ENCODE results near the gene LMF1.
"Not testable (repeated sequence)": the region's sequence is repeated elsewhere in the genome, so short reads cannot be mapped to it uniquely, and the experiment has no call there.

LMF1 gene

DNA sequence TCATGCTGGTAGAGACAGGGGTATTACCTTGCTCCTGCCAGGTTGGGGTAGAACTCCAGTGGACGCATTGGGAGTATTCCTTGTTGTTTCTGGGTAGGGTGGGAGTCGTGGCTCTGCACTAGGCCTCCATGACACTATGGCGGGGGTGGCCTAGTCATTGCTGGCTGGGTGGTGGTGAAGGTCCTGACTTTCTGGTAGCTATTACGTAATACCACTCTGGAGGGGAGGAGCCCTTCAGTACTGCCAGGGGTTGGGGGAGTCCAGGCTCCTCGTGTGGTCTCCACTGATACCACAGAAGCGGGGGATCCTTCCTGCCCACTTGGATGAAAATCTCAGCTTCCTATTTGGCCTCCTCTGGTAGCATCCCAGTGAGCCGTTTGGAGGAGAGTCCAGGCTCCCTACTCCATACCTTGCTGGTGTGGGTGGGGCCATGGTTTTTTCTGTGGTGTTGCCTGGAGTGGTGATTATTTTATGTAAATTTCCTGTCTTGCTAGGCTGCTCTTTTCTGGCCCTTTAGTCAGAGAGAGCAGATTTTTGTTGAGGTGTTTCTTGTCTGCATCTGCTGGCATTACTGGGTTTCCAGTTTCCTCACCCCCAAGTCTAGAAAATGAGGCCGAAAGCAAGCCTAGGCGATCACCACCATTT lies 104.4 kb downstream of the LMF1 start:
- Histone ChIP-seq H3K4me2 (no peak overlapping the region), H3K4me3 (IDR thresholded peaks at IDR 0.05; ENCODE audit: insufficient read depth, low read depth, low read length) (no peak overlapping the region), H3K36me3 (ENCODE audit: insufficient read depth) (no peaks in the 10 kb centered on the region), H3K4me1 (ENCODE audit: low read depth, poor library complexity, severe bottlenecking) (no peaks in the 10 kb centered on the region), H3K9ac (no peak overlapping the region), H3K79me2 (ENCODE audit: insufficient read depth, low read depth) (no peaks in the 10 kb centered on the region), H3K27me3 (ENCODE audit: insufficient read depth, low read depth) (peaks cover 51% of the 10 kb centered on the region), H4K20me1 (ENCODE audit: insufficient read depth) (no peaks in the 10 kb centered on the region), H3K27ac (no peak overlapping the region), H2AFZ (ENCODE audit: low read depth) (no peak overlapping the region)
- TF ChIP-seq, protein P1, sequence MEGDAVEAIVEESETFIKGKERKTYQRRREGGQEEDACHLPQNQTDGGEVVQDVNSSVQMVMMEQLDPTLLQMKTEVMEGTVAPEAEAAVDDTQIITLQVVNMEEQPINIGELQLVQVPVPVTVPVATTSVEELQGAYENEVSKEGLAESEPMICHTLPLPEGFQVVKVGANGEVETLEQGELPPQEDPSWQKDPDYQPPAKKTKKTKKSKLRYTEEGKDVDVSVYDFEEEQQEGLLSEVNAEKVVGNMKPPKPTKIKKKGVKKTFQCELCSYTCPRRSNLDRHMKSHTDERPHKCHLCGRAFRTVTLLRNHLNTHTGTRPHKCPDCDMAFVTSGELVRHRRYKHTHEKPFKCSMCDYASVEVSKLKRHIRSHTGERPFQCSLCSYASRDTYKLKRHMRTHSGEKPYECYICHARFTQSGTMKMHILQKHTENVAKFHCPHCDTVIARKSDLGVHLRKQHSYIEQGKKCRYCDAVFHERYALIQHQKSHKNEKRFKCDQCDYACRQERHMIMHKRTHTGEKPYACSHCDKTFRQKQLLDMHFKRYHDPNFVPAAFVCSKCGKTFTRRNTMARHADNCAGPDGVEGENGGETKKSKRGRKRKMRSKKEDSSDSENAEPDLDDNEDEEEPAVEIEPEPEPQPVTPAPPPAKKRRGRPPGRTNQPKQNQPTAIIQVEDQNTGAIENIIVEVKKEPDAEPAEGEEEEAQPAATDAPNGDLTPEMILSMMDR (conservative IDR thresholded peaks at IDR 0.05; ENCODE audit: low read depth, low read length) = no peak

DNA sequence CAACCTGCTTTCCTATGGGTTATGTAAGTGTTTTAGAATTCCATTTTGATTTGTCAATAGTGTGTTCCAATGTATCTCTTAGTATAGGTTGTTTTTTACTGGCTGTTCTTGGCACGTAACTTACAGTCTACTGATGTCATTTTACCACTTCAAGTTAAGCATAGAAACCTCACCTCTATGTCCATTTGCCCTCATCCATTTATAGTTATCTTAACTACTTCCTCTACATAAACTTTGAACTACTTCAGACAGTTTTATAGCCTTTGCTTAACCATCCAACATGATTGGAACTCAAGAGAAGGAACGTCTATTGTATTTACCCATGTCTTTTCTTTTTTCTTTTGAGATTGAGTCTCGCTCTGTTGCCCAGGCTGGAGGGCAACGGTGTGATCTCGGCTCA lies 105.8 kb downstream of the LMF1 start:
- Histone ChIP-seq H3K36me3 (ENCODE audit: insufficient read depth) (no peaks in the 10 kb centered on the region), H3K4me2 (no peak overlapping the region), H3K79me2 (ENCODE audit: insufficient read depth, low read depth) (no peaks in the 10 kb centered on the region), H2AFZ (ENCODE audit: low read depth) (no peak overlapping the region), H3K4me1 (ENCODE audit: low read depth, poor library complexity, severe bottlenecking) (no peaks in the 10 kb centered on the region), H3K4me3 (IDR thresholded peaks at IDR 0.05; ENCODE audit: insufficient read depth, low read depth, low read length) (no peak overlapping the region), H3K27me3 (ENCODE audit: insufficient read depth, low read depth) (peaks cover 57% of the 10 kb centered on the region), H4K20me1 (ENCODE audit: insufficient read depth) (no peaks in the 10 kb centered on the region), H3K27ac (no peak overlapping the region), H3K9ac (no peak overlapping the region)
- TF ChIP-seq, protein P1 (conservative IDR thresholded peaks at IDR 0.05; ENCODE audit: low read depth, low read length) = no peak

DNA sequence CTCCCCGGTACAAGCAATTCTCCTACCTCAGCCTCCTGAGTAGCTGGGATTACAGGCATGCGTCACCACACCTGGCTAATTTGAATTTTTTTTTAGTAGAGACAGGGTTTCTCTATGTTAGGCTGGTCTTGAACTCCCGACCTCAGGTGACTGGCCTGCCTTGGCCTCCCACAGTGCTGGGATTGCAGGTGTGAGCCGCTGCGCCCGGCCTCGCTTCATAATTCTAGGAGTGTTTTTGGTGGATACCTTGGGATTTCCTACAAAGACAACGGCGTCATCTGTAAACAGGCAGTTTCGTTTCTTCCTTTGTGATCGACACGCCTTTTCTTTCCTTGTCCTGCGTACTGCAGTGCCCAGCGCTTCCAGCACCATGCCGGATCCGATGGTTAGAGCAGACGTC lies 109.3 kb downstream of the LMF1 start:
- no peak overlapping the region for H2AFZ ChIP-seq (ENCODE audit: low read depth)
- H3K79me2 ChIP-seq (ENCODE audit: insufficient read depth, low read depth) = no peaks in the 10 kb centered on the region
- H3K4me1 ChIP-seq (ENCODE audit: low read depth, poor library complexity, severe bottlenecking) = no peaks in the 10 kb centered on the region
- H3K36me3 ChIP-seq (ENCODE audit: insufficient read depth) = no peaks in the 10 kb centered on the region
- H3K27me3 ChIP-seq (ENCODE audit: insufficient read depth, low read depth) = peaks cover 57% of the 10 kb centered on the region
- H3K4me3 ChIP-seq (IDR thresholded peaks at IDR 0.05; ENCODE audit: insufficient read depth, low read depth, low read length) = no peak overlapping the region
- TF ChIP-seq, protein P1 (conservative IDR thresholded peaks at IDR 0.05; ENCODE audit: low read depth, low read length) = no peak
- no peak overlapping the region for H3K27ac ChIP-seq
- H4K20me1 ChIP-seq (ENCODE audit: insufficient read depth) = no peaks in the 10 kb centered on the region
- H3K9ac ChIP-seq = no peak overlapping the region
- no peak overlapping the region for H3K4me2 ChIP-seq

DNA sequence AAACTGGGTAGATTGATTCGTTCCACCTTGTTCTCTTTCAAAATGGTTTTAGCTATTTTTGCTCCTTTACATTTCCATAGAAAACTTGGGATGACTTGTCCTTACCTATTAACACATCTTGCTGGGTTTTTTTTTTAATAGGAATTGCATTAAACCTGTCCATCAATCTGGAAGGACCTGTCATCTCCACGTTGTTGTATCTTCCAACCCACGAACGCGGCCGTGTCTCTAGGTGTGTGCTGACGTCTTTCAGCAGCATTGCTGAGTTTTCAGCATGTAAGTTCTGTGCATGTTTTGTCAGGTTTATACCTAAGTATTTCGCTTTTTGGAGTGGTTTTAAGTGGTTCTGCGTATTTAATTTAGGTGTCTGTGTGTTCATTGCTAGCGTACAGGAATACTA lies 109.9 kb downstream of the LMF1 start:
- Histone ChIP-seq H3K36me3 (ENCODE audit: insufficient read depth) (no peaks in the 10 kb centered on the region), H2AFZ (ENCODE audit: low read depth) (no peak overlapping the region), H3K4me2 (no peak overlapping the region), H3K9ac (no peak overlapping the region), H4K20me1 (ENCODE audit: insufficient read depth) (no peaks in the 10 kb centered on the region), H3K27me3 (ENCODE audit: insufficient read depth, low read depth) (peaks cover 54% of the 10 kb centered on the region), H3K27ac (no peak overlapping the region), H3K79me2 (ENCODE audit: insufficient read depth, low read depth) (no peaks in the 10 kb centered on the region), H3K4me1 (ENCODE audit: low read depth, poor library complexity, severe bottlenecking) (no peaks in the 10 kb centered on the region), H3K4me3 (IDR thresholded peaks at IDR 0.05; ENCODE audit: insufficient read depth, low read depth, low read length) (no peak overlapping the region)
- TF ChIP-seq, protein P1 (conservative IDR thresholded peaks at IDR 0.05; ENCODE audit: low read depth, low read length) = no peak

DNA sequence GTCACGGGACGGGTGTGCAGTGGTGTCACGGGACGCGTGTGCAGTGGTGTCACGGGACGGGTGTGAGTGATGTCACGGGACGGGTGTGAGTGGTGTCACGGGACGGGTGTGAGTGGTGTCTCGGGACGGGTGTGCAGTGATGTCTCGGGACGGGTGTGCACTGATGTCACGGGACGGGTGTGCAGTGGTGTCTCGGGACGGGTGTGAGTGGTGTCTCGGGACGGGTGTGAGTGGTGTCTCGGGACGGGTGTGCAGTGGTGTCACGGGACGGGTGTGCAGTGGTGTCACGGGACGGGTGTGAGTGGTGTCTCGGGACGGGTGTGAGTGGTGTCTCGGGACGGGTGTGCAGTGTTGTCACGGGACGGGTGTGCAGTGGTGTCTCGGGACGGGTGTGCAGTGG lies 111.8 kb downstream of the LMF1 start:
- H3K9ac ChIP-seq; H4K20me1 ChIP-seq (ENCODE audit: insufficient read depth); H3K4me2 ChIP-seq; H3K27ac ChIP-seq; H3K4me3 ChIP-seq (IDR thresholded peaks at IDR 0.05; ENCODE audit: insufficient read depth, low read depth, low read length); H3K36me3 ChIP-seq (ENCODE audit: insufficient read depth); H3K4me1 ChIP-seq (ENCODE audit: low read depth, poor library complexity, severe bottlenecking); H3K79me2 ChIP-seq (ENCODE audit: insufficient read depth, low read depth); H2AFZ ChIP-seq (ENCODE audit: low read depth): not testable (repeated sequence)
- peaks cover 35% of the 10 kb centered on the region for H3K27me3 ChIP-seq (ENCODE audit: insufficient read depth, low read depth)

DNA sequence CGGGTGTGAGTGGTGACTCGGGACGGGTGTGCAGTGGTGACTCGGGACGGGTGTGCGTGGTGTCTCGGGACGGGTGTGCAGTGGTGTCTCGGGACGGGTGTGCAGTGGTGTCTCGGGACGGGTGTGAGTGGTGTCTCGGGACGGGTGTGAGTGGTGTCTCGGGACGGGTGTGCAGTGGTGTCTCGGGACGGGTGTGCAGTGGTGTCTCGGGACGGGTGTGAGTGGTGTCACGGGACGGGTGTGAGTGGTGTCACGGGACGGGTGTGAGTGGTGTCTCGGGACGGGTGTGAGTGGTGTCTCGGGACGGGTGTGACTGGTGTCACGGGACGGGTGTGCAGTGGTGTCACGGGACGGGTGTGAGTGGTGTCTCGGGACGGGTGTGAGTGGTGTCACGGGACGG lies 112.3 kb downstream of the LMF1 start:
- not testable (repeated sequence) for H3K4me2 ChIP-seq; H2AFZ ChIP-seq (ENCODE audit: low read depth)

More for the DNA sequence above, 112.3 kb downstream of the LMF1 start:
- H3K79me2 ChIP-seq (ENCODE audit: insufficient read depth, low read depth); H4K20me1 ChIP-seq (ENCODE audit: insufficient read depth); H3K36me3 ChIP-seq (ENCODE audit: insufficient read depth); H3K4me3 ChIP-seq (IDR thresholded peaks at IDR 0.05; ENCODE audit: insufficient read depth, low read depth, low read length); H3K27ac ChIP-seq; H3K4me1 ChIP-seq (ENCODE audit: low read depth, poor library complexity, severe bottlenecking); H3K9ac ChIP-seq: not testable (repeated sequence)
- peaks cover 34% of the 10 kb centered on the region for H3K27me3 ChIP-seq (ENCODE audit: insufficient read depth, low read depth)
